Erythroblast (primary cell): Measurements from ENCODE around the gene C17orf50.

ENCODE experiments used
- DNase-seq, 2 experiments: peaks; one replicate each; lab custom pipeline; 2025; lab: John Stamatoyannopoulos, UW
- GATA1 ChIP-seq: IDR thresholded peaks from 2 replicates; pipeline ENCODE4 v1.6.1; 2011; ENCODE audit warnings: low read depth, mild to moderate bottlenecking, control low read depth, low read length, moderate library complexity
- POLR2A ChIP-seq: IDR thresholded peaks from 2 replicates; pipeline ENCODE4 v1.6.1; 2011; ENCODE audit warnings: mild to moderate bottlenecking, low read length

C17orf50 gene

DNA sequence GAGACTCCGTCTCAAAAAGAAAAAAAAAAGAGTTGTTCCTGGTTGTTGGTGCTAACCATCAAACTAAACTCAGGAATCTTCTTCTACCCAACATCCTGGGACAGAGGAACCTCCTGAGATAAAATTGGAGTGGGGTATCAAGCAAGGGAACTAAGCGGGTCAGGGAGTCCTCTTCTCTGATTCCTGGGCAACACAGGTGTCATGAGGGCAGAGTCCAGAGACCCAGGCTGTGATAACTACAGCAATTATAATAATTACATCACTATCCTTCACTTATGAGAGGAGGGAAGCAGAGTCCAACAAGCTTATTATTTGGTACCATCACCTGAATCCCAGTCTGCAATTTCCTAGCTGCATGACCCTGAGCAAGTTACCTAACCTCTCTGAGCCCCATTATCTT, 8.1 kb downstream of the C17orf50 start:
- no peak for TF ChIP-seq GATA1
- TF ChIP-seq POLR2A: no peak
- DNase-seq: no peak

DNA sequence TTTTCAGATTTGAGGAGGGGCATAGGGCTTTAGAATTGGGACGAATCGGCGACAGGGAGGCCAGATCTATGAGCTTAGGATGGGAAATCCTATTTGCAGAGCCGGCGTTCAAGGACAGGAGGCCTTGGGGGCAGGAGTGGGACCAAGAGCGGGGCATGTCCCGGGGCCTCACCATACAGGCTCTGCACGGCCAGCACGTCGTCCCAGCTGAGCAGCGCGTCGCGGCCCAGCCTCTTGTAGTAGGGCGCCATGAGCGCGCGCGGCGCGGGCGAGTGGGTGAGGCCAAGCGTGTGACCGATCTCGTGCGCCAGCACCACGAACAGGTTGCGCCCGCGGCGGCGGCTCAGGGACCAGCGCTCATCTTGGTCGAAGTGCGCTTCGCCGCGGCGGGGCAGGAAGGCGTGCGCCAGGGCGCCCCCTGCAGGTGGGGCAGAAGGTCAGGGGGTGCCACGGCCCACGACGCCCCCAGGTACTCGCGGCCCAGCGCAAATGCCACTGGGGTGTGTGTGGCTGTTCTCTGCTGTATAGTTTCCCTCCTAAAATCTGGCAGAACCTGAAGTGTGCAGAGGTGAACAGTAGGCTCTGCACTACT, 9.3 kb downstream of the C17orf50 start:
- no peak for DNase-seq
- no peak for TF ChIP-seq POLR2A
- TF ChIP-seq GATA1: no peak

DNA sequence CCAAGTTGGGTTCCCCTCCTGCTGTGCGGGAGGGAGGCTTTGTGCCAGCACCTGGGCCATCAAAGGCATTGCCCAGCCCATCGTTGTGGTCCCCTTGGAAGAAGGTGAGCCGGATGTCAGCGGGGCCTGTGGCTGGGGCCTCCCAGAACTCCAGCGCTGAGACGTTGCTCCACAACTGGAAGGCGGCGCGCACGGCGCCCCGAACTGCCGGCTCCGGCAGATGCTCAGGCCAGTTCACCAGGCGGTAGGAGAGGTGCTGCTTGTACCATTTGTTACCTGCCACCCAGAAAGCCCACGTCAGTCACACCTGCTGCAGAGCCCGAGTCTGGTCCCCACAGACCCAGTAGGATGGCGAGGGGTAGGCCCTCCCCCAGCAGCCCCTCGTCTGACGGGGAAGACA, 12.4 kb downstream of the C17orf50 start:
- DNase-seq: no peak
- no peak for TF ChIP-seq GATA1
- TF ChIP-seq POLR2A: no peak

DNA sequence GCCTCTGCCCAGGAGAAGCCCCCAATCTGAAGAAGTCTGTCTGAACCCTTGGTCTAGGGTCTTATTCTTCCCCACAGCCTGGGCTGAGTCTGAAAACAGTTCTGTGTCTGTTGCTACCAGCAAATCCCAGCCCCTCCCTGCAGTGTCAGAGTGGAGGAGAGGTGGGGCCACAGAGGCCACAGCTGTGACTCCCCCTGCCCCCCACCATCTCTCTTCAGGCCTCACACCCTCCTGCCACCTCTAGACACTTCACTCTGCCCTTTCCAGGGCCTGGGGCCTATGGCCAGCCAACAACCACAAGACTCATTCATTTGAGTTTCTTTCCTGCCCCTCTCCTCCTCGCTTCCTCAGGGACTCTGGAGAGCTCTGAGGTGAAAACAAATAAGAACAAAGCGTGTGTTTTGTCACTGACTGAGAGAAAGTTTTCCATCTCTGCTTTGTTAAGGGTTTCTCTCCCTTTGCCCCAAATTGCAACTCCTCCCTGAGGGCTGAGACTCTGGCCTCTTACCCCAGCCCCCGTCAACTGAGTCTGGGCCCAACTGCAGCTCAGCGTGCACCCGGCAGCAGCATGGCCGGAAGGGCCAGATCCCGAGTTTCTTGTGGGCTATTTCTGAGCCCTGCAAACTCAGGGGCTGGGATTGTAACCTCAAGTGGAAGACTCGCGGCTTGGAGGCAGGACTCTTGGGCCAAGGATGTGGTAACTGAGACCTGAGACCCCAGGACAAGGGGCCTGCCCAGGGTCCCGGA, 13.2 kb downstream of the C17orf50 start:
- no peak for TF ChIP-seq GATA1
- TF ChIP-seq POLR2A: no peak
- no peak for DNase-seq

DNA sequence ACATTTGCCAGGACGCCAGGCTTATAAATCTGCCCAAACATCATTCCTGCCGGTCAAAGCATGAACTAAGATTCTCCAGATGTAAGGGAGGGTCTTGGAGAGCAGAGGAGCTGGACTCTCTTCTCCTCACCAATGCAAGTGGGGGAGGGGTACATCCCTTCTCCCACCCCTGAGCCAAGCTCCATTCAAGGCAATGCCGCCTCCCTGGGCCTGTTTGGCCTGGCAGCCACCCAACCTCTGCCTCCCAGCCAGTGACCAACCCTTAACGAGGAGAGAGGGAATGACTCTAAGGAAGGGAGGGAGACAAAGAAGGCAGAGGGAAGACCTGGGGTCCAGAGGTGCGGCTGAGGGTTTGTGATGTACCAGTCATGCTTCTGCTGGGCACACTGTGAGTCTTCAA, 13.8 kb downstream of the C17orf50 start:
- no peak for TF ChIP-seq GATA1
- no peak for TF ChIP-seq POLR2A
- DNase-seq: no peak

DNA sequence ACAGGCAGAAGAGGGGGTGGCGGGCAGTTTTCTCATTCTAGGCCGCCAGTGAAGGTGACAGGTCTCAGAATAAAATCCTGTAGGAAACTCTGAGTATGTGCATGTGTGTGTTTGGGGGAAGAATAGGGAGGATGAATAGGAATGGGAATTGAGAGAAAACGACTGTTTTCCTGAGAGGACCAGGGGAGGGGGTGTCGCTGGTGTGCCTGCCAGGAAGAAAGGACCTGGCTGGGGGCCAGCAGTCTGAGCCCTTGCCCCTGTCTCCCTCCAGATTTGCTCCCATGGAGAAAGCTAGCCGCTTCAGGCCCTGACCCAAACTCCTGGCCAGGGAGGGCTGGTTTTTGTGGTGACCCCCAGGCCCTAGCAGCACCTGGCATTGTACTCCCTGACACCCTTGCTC, 14.4 kb downstream of the C17orf50 start:
- DNase-seq: no peak
- TF ChIP-seq POLR2A: no peak
- TF ChIP-seq GATA1: no peak

DNA sequence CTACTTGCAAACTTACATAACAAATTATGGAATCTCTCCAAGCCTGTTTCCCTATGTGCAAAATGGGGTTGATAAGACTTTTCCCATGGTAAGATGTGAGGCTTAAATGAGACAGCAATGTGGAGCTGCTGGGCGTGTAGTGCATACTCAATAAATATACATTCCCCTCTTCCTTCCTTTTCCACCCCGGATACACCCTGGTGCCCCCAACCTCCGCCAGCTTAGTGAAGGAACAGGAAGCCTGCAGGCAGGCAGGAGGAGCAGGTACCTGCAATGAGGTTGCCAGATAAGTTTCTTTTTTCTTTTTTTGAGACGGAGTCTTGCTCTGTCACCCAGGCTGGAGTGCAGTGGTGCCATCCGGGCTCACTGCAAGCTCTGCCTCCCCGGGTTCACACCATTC, 14.9 kb downstream of the C17orf50 start:
- TF ChIP-seq POLR2A (no peak), GATA1 (no peak)
- DNase-seq: no peak

DNA sequence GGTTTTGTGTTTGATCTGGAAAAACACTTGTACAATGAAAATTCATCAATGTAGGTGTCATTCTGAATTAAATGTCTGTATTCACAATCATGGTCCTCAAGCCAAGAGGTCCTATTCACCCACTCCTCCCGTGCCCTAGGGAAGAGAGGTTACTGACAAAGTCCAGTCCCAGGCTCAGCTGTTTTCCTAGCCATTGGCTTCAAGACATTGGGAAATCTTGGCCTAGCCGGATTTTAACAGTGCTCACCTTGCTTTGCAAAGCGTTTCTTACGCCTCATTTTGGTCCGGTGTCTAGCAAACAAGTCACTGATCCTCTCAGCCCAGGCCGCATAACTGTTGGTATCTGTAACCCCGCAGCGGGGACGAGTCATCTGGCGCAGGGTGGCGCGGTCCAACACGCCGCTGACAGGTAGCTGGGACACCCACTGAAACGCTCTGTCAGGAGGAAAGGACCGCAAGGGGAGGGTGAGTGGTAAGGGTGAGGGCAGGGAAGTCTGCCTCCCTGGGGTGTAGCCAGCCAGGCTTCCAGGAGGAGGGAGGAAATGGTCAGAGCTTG, 18.0 kb downstream of the C17orf50 start:
- no peak for DNase-seq
- TF ChIP-seq POLR2A (no peak), GATA1 (no peak)

DNA sequence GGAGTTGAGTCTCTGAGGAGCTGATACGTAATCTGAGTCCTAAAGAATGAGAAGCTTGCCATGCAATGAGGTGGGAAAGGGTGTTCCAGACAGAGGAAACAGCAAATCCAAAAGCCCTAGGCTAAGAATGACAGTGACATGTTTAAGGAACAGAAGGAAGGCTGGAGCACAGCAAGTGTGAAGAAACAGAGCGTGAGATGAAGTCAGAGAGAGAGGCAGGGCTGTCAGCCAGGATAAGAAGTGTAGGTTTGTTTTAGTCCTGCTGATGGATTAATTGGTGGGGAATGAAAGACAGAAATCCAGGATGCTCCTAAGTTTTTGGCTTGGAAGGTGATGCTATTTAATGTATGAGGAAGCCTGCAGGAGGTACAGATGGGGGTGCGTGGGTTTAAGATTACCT, 20.3 kb downstream of the C17orf50 start:
- no peak for DNase-seq
- TF ChIP-seq POLR2A (no peak), GATA1 (no peak)

DNA sequence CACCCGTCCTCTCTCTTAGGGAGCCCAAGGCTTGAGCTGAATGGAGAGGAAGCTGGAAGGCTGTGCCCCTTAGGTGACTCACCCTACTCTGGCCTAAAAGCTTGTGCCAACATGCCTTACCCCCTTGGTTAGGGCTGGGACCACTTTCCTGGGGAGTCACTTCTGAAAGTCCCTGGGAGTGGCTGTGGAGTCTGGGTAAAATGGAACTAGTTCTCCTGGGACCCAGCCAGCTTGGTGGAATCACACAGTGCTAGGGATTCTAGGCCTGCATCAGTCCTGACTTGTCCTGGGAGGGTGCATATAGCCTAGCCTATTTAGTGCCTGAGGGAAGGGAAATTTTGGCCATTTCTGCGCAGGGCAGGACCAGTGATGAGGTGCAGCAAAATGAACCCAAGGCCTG, 24.2 kb downstream of the C17orf50 start:
- DNase-seq: no peak
- TF ChIP-seq POLR2A (no peak), GATA1 (no peak)

DNA sequence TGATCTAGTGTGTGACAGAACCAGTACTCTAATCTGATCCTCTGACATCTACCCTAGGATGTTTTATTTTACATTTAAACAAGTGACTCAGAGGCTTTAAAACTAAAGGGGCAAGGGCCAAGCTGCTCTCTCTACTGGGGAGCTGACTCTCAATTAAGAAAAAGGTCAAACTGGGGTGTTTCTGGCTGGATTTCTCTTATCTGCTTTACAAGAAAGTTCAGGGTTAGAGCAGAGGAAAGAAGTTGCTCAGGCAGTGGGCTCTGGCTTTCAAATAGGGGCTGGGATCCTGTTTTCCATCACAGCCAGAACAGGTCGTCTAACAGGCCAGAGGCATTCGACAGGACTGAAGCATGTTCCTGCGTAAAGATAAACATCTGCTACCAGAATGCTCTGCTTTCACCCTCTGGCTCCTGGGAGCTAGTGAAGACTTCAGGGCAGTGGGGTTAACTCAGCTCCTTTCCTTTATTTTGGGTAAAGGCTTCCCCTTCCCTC, 26.3 kb downstream of the C17orf50 start:
- DNase-seq: no peak
- TF ChIP-seq GATA1 (no peak), POLR2A (no peak)

DNA sequence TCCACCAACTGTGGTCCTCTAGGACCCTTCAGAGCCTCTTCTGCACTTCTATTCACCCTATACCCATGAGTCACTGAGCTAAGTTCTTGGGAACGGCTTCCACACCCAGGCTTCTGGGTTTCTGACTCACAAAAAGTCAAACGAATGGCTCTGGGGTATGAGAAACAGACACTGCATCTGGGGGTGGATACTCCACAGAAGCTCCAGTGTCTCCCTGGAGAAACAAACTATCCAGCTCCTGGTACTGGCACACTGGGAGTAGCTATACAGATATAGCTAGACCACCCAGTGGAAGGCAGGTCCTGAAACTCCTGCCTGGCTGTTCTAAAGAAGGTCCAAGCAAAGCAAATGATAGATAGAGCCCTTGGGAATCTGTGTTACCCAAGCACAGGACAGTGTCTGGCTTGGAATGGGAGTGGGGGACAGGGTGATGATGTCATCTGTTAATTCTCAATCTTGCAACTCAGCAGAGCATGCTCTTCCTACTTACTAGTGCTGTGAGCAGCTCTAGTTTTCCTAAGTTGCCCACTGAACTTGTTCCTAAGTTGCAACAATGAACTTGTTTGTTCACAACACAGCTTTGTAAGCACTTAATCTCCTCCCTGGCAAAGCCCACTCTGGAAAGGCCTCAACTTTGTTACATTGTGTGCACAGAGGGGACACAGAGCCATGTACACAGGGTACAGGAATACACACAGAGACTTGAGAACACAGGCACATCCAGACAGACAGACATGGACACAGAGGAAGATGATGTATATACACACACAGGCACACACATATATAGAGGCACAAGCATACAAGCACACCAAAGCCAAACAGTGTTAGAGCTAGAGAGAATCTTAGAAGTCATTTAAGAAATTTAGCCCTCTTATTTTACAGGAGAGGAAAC, 28.0 kb downstream of the C17orf50 start:
- no peak for DNase-seq

DNA sequence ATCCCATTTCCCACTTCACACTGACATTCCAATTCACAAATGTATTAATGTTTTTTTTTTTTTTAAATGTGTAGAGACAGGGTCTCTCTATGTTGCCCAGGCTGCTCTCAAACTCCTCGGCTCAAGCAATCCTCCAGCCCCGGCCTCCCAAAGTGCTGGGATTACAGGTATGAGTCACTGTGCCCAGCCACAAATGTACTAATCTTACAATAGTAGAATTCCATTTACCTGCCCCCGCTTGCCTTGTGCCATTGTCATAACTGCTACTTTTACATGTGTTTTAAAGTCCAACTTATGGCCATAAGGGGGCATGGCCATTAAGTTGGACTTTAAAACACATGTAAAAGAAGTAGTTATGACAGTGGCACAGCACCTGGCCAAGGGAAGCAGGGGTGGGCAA, 30.2 kb downstream of the C17orf50 start:
- DNase-seq: no peak
- TF ChIP-seq POLR2A (no peak), GATA1 (no peak)

More for the DNA sequence above, 28.0 kb downstream of the C17orf50 start:
- TF ChIP-seq GATA1 (no peak), POLR2A (no peak)
